ENCODE results near the gene COL4A5. TPM values are rescaled to one million over a fixed set of nuclear protein-coding genes. Genes with fewer than 3 reads are reported as not detected.

The COL4A5 gene
- total RNA-seq, 4 donors from 2014 or later, result 9.9 to 31.7 (median 13.9) TPM

- H3K9me3 ChIP-seq, result no peaks in the 10 kb centered on the region
- H3K36me3 ChIP-seq, result no peaks in the 10 kb centered on the region
- intact Hi-C loops (cut with DNase I), result no loop called here
- H3K4me1 ChIP-seq, result peaks cover 3 to 27% (median 5%) of the 10 kb centered on the region in 3 donors
- WGBS, 2 donors, result 59% methylated on average over 30 of the region's 82 CpGs; no CpG with 5 or more reads in 1 of the 2 donors
- peak overlapping the region; percentile 13 to 62 (median 42) for H3K4me3 ChIP-seq
- H3K27ac ChIP-seq, result no peak overlapping the region
- H3K27me3 ChIP-seq, result peaks cover 0 to 95% (median 13%) of the 10 kb centered on the region in 4 donors
- DNase-seq, result no peak
- TF ChIP-seq CTCF (IDR thresholded peaks at IDR 0.05) (no peak), POLR2A (IDR thresholded peaks at IDR 0.05) (no peak)
Measured at GRCh38 chrX:108735679-108736508, 296.3 kb downstream of the COL4A5 start.

DNA sequence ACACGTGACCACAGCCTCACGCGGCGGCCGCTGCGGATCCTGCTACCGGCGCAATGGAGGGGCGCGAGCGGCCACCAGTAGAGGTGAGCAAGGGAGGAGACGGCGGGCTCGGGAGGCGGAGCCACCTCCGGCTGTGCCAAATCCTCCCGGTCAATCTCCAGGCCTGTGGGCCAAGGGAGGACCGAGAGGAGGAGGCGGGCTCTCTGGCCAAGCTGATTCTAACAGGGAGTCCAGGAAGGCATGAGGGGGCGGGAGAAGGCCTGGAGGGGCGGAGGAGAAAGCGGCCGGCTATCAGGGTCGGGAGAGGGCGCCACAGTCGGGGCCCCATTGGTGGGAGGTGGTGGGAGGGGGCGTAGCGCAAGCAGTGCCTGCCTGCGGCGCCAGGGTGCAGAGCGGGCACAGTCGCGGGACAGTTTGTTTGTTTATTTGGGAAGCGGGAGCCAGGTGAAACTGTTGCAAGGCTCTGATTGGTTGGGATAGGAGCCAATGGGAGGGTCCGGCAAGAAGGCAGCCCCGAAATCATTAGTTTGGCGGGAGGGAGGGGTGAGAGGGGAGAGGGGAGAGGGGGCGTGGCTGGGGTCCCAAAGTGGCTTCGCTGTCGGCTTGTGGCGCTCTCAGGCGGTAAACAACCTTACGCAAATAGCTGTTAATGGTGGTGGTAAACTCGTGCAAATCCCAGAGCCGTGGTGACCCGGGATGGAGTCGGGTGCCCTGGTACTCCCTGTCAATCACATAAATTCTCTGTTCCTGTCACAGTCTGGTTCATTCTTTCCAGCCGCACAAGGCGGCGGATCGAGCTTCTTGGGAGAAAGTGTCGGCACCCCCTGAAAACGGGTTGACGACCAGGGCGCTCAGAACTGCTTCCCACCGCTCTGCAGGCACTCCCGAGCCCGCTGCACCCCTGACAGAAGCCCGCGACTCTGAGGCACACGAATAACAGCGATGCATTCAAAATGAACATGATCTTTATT is 297.2 kb downstream of the COL4A5 start, which contains the start of gene IRS4:
Gene IRS4 (minus strand): TSS at position 55 of the 971 bp plus-strand sequence.
- Histone ChIP-seq H3K27ac (no peak within 1 kb of the TSS), H3K36me3 (no peaks in the 10 kb centered on the region), H3K27me3 (peaks cover 0 to 91% (median 12%) of the 10 kb centered on the region in 4 donors), H3K4me3 (peak within 1 kb of the TSS; percentile 13 to 62 (median 42)), H3K4me1 (peaks cover 3 to 27% (median 5%) of the 10 kb centered on the region in 3 donors), H3K9me3 (no peaks in the 10 kb centered on the region)
- intact Hi-C loops (cut with DNase I), result no loop called here
- TF ChIP-seq CTCF (IDR thresholded peaks at IDR 0.05) (no peak), POLR2A (IDR thresholded peaks at IDR 0.05) (no peak)
- 7 to 40% methylated on average over 9 to 10 of the region's 62 CpGs for WGBS, 2 donors
- no peak for DNase-seq

DNA sequence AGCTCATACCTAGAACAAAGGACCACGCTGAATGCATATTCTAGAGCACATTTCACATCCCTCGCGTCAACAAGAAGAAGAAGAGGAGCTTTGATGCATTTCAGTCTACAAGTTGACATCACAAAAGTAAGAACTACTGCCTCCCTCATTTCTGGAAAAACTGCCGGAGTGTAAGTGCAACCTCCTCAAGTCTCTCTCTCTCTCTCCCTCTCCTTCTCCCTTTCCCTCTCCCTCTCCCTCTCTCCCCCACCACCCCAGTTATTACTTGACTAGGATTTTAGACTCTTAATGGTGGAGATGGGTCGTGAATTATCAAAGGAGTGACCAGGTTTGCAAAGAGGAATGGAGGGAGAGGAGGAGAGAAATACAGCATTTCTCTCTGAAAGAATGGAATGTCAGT is 298.1 kb downstream of the COL4A5 start:
- Histone ChIP-seq H3K27ac (no peak overlapping the region), H3K27me3 (peaks cover 0 to 86% (median 6%) of the 10 kb centered on the region in 4 donors), H3K4me1 (peaks cover 3 to 27% (median 5%) of the 10 kb centered on the region in 3 donors), H3K9me3 (no peaks in the 10 kb centered on the region), H3K4me3 (no peak overlapping the region), H3K36me3 (no peaks in the 10 kb centered on the region)
- DNase-seq, result no peak
- TF ChIP-seq CTCF (IDR thresholded peaks at IDR 0.05), result no peak
- TF ChIP-seq POLR2A (IDR thresholded peaks at IDR 0.05), result no peak
- intact Hi-C loops (cut with DNase I), result no loop called here
- WGBS, 2 donors, result 38 to 48% methylated on average over 5 of the region's 5 CpGs

DNA sequence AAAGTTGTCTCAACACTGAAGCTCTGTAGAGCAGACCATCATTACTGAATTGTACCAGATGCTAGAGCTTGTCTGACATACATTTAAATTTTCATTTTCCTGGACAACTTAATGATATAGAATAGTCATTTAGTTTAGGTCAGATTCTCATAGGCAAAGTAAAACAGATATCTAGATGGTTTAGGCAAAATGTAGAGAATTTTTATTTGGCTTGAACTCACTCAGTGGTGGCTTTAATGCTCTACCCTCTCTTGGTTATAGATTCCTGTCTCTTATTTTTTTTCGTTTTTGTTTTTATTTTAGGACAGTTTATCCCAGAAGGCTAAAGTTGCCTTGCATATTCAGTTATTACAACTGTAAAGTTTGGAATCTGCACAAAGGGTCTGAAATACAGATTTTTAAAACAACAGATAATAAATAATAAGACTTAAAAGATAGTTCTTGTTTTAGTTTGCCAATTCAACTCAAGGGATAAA is 300.7 kb downstream of the COL4A5 start:
- H3K4me1 ChIP-seq, result peaks cover 3 to 22% (median 5%) of the 10 kb centered on the region in 3 donors
- no peak for DNase-seq
- TF ChIP-seq CTCF (IDR thresholded peaks at IDR 0.05) (no peak), POLR2A (IDR thresholded peaks at IDR 0.05) (no peak)
- 22 to 57% methylated on average over 1 of the region's 1 CpG for WGBS, 2 donors
- H3K9me3 ChIP-seq, result no peaks in the 10 kb centered on the region
- peaks cover 0 to 60% (median 2%) of the 10 kb centered on the region in 4 donors for H3K27me3 ChIP-seq
- no peak overlapping the region for H3K27ac ChIP-seq
- intact Hi-C loops (cut with DNase I), result no loop called here
- no peaks in the 10 kb centered on the region for H3K36me3 ChIP-seq
- no peak overlapping the region for H3K4me3 ChIP-seq

Small RNA genes lying within 50 kb of the gene (small RNA-seq; reads per million reads assigned to genes)
- 0 reads per million in 4 donors for gene RF00019

Other genes starting within 250 kb of the COL4A5 start
- 1 to 10 TPM; 1.1 to 6.5 (median 2.9) TPM for gene COL4A6, start 1.4 kb upstream of the COL4A5 start, total RNA-seq

Data from esophagus squamous epithelium (tissue), 5 donors.